DMS 273 (cell line): ENCODE results near the gene DLEC1.

Experiments
- DNase-seq: peaks from one replicate; lab custom pipeline; 2025; ENCODE audit not compliant: unreplicated experiment; lab: John Stamatoyannopoulos, UW

Gene DLEC1

DNA sequence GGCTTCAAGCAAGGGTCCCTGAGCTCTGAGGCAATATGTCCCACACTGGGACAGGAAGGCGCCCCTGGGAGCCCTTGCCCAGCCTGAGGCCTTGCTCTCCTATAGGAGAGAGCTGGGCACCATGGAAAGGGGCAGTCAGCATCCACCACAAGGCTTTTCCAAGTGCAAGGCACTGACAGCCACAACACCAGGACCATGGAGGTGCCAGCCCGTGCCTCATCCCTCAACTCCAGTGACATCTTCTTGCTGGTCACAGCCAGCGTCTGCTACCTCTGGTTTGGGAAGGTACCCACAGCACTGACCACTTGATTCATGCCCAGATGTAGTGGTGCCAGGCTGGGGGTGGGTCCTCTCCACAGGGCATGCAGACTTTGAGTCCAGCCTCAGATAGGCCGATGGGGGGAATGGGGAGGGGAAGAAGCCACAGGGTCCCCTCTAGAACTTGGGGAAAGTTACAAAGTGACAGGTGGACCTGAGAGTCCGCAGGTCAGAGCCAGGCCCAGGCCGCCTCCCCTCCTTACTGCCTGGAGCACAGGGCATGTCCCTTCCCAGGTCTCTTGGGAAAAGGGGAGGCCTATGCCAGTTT lies 36.6 kb upstream of the DLEC1 start:
- DNase-seq, result no peak

DNA sequence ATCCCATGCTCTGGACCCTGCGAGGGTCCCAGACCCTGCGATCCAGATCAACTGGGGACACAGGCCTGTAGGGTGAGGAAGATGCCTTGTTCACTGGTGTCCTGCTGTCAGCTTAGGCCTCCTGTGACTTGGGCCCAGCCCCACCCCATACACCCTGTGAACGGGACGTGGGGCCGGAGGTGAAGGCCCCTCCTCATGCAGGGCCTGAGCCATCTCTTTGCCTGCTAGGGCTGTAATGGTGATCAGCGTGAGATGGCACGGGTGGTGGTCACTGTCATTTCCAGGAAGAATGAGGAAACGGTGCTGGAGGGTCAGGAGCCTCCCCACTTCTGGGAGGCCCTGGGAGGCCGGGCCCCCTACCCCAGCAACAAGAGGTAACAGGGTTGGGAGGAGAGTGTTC lies 36.1 kb upstream of the DLEC1 start:
- no peak for DNase-seq

DNA sequence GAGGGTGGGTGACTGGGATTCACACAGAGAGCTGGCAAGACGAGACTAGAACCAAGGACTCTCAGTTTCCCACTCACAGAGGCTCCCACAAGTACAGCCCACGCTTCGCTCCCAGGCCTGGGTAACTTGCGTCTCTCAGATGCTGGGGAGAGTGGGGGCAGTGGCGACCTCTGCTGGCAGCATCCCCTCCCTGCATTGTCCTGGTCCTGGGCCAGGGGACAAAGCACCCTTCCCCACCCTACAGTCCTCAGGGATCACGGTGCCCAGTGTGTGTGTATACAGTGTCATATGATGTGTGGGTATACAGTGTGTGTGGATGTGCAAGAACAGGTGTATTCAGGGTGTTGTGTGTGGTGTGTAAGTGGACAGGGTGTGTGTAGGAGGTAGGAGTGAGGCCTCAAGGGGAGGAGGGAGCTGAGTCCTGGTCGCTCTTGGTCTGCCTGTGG lies 35.6 kb upstream of the DLEC1 start:
- peak; percentile 69 for DNase-seq

DNA sequence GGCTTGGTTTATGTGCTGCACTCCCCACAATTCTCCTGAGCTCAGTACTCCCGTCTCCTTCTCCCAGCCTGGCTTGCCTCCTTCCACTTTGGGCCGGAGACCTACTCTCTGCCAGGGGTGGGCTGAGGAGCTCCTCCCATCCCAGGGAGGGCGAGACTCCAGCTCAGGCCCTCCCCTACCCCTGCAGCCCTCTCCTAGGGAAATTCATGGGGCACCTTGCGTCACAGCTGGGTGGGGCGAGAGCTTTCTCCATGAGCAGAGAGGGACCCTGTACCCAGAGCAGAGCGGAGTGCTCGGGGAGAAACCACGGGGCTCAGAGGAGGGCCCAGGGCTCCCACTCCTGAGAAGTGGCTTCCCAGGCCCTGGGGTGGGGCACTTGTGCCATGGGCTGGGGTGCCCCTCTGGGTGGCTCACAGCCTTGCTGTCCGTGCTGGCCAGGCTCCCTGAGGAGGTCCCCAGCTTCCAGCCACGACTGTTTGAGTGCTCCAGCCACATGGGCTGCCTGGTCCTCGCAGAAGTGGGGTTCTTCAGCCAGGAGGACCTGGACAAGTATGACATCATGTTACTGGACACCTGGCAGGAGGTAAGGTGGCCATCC lies 35.1 kb upstream of the DLEC1 start:
- DNase-seq, result no peak

DNA sequence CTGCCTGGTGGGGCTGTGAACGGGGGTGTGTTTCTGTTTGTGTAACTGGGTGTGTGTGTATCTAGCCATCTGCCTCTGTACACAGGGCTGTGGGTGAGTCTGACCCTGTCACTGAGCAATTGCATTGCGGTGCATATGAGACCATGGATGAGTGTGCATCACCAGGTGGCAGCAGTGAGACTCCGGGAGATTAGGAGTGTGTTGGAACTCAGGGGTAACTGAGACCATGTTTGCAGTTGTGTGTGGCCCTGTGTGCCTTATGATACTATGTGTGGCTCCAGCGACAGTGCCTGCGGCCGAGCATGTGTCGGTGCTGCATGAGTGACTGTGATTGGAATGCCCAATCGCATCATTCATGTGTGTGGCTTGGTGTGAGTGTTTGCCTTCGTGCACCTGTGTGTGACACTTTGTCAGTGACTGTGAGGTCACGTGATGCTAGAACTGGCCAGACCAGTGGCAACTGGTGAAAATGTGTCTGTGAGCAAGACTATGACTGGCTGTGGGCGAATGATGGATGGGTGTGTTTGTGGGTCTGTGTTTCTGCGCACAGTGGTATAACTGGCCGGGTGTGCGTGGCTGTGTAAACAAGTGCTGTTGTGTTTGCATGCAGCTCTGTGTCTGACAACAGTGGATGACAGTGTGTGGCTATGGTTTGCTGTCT lies 34.5 kb upstream of the DLEC1 start:
- peak; percentile 85 for DNase-seq

DNA sequence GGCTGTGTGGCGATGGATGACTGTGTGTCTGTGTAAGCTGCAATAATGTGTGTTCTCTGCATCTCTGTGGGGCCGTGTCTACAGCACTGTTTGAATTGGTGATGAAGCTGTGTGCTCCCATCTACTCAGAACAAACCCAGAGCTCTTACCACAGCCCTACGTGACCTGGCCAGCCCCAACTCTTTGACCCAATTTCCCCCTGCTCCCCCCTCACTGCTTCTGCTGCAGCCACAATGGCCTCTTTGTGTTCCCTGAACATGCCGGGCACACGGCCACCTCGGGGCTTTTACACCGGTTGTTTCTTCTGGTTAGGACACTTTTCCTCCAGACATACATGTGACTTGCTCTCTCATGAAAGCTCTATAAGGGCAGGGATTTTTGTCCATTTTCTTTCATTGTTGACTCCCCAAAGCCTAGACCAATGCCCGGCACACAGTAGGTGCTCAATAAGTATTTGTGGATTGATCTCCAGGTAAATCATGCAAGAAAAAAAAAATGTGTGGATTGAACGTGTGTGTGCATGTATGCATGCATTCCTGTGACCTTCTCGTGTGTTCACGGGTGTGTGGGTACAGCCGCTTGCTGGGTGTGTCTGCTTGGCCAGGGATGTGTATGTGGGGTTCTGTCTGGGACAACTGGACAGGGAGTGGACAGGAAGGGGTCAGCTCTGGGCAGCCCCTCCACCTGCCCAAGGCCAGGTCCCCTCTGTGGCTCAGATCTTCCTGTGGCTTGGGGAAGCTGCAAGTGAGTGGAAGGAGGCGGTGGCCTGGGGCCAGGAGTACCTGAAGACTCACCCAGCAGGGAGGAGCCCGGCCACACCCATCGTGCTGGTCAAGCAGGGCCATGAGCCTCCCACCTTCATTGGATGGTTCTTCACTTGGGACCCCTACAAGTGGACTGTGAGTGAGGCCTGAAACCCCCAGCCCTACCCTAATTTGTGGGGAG lies 33.7 kb upstream of the DLEC1 start:
- DNase-seq, result no peak

DNA sequence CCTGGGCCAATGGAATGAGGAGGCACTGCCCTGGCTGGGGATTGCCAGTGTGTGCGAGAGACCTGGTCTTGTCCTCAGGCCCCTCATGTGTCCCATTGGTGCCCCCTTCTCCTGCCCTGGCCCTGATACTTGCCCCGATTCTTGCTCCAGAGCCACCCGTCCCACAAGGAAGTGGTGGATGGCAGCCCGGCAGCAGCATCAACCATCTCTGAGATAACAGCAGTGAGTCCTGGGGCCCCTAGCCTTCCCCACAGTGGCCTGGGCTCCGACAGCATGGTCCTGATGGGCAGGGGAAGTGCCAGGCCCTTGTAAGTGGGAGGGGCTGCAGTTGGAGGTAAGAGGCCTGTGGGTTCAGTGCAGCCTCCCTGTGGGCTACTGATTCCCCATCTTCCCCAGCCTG lies 33.0 kb upstream of the DLEC1 start:
- no peak for DNase-seq

DNA sequence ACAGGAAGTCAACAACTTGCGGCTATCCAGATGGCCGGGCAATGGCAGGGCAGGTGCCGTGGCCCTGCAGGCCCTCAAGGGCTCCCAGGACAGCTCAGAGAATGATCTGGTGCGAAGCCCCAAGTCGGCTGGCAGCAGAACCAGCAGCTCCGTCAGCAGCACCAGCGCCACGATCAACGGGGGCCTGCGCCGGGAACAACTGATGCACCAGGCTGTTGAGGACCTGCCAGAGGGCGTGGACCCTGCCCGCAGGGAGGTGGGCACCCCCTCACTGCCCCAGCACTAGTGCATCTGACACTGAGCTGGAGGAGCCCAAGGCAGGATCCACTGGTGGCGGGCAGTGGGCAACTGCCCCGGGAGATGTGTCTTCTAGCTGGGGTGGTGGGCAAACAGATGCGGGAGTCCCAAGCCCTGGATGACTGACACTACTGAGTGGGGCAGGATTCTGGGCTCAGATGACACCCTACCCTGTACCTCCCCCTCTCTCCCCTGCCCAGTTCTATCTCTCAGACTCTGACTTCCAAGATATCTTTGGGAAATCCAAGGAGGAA lies 32.5 kb upstream of the DLEC1 start:
- no peak for DNase-seq

DNA sequence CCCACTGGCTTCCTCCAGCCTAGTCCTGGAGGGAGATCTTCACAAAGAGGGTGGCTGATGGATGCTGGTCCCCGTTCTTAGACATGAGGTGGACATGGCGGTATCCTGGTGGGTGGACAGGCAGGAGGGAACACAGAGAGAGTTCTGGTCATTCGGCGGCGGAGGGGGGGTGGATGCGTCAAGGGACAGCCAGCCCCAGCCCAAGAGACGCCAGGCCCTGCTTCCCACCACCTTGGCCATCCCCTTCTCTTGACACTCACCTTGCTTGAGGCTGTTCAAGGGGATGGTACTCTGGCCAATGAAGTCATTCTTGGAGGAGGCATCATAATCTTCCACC lies 31.3 kb upstream of the DLEC1 start:
- no peak for DNase-seq

DNA sequence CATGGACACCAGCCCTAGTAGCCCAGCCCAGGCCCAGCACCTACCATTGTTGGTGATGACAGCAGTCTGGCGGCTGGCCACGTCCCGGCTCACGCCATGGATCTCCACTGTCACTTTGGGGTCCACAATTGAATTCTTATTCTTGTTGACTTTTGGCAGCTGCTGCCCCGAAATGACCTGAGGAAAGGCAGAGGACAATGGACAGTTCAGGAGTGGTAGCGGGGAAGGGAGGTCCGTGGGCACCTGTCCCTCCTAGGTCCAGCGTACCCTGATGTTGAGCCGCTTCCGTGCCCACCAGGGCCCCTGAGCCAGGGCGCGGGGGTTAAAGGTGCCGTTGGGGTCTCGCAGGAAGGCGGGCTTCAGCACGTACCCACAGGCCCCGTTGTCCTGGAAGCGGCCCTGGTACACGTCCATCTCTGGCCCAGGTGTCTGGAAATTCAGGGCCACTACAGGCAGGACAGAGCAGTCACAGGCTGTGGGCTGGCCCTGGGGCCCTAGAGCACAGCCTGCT lies 30.8 kb upstream of the DLEC1 start:
- DNase-seq, result no peak

DNA sequence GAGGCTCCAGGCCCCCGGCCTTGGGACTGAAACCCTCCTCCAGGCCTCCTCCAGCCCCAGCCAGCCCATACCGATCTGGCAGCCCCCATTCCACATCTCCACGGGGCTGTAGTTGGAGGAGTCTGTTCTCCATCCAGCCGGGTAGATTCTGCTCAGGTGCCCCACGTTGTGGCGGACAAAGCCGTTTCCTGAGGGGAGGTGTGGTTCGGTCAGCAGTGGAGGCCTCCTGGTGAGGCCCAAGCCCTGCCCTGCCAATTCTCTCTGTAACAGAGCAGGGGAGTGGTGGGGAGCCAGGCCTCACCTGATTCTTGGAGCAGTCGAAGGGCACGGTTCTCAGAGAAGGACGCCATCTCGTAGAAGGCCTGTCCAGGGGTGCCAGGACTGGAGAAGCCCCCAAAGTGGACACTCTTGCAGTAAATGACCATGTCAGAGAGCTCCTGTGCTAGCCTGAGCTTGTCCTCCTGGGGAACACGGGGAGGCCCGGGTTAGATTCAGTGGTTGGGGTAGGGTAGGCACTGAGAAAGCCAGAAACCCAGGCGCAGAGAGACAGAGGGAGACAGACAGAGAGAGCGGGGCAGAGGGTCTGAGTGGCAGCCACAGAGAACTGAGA lies 29.9 kb upstream of the DLEC1 start:
- no peak for DNase-seq

DNA sequence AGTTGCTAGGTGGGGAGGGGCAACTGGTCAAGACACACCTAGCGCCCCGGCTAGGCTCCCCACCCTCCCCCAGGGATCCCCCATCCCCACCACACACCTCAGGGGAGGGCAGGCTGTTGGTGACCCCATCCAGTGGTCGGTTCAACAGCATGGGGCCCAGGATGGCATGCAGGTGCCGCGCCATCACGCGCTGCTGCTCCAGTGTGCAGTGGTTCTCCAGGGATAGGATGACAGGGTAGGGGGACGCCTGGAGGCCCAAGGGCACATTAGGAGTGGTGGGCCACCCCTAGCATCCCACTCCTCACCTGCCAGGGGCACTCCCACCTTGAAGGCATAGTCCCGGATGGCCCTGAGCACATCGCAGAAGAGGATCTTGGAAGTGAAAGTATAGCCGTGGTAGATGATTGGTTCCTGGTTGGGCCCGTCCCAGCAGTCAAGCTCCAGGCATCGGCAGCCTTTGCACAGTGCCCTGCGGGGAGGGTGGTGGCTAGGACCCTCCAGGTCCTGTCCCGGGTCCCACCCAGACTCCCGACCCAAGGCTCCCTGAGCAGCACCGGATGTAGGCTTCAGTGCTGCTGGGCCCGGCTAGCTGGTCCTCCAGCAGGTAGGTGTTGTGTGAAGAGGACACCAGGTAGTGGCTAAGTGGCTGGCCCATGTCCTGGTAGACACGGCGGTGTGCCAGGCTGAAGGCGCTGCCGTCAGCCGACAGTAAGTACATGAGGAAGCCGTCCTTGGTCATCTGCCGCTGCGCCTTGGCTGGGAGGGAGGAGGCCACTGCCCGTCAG lies 29.0 kb upstream of the DLEC1 start:
- no peak for DNase-seq

DNA sequence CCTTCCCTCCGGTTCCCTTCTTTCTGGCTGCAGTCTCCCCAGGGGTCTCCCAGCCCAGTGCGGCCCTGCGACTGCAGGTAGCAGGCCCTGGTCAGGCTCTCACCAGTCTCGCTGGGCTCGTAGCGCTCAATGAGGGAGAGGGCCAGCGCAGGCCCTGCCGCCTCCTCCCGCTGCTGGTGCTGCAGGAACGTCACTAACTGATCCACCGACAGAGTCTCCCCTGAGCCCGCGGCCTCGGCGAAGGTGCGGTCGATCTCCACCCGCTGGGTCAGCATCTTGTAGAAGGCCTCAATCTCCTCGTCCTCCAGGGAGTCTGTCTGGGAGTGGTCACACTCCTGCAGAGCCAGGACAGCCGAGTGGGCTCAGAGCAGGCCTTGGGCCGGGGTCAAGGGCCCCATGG lies 27.9 kb upstream of the DLEC1 start:
- DNase-seq, result no peak

DNA sequence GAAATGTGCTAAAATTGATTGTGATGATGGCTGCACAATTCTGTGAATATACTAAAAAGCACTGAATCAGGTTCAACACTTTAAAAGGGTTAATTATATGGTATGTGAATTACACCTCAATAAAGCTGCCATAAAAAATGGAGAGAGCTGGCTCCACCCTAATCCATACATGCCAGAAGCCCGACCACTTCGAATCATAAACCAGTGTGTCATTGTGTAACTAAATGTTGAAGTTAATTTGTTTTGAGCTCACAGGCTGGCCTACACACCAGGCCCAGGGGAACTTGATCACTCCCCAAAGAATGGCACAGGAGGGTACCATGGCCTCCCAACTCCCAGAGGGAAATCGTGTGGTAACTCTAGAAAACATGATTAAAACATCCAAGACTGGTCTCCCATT lies 23.5 kb upstream of the DLEC1 start:
- DNase-seq, result no peak

DNA sequence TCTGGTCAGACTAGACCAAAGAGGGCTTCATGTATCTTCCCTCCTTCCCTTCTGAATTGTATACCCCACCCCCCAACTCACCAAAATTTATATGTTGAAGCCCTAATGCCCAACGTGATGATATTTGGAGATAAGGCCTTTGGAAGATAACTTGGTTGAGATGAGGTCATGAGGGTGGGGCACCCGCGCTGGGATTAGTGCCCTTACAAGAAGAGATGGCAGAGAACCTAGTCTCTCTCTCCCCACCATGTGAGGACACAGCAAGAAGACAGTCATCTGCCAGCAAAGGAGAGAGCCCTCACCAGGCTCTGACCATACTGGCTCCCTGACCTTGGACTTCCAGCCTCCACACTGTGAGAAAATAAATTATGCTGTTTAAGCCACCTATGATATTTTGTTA lies 23.0 kb upstream of the DLEC1 start:
- DNase-seq, result no peak

DNA sequence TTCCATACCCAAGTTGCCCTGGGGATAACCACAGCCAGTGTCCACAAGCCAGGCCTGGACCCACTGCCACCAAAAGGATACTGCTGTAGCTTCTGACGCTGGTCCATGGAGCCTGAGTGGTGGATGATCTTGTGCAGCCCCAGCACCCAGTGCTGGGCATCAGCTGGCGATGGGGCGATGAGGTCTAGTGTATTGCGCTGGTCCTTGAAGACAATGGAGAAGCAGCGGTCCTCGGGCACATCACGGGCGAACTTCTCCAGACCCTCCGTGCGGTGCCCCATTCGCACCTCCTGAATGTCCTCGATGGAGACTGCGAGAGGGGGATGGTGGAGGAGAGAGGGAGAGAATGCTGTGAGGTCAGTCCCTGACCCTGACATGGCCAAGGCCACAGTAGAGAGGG lies 22.6 kb upstream of the DLEC1 start:
- no peak for DNase-seq

DNA sequence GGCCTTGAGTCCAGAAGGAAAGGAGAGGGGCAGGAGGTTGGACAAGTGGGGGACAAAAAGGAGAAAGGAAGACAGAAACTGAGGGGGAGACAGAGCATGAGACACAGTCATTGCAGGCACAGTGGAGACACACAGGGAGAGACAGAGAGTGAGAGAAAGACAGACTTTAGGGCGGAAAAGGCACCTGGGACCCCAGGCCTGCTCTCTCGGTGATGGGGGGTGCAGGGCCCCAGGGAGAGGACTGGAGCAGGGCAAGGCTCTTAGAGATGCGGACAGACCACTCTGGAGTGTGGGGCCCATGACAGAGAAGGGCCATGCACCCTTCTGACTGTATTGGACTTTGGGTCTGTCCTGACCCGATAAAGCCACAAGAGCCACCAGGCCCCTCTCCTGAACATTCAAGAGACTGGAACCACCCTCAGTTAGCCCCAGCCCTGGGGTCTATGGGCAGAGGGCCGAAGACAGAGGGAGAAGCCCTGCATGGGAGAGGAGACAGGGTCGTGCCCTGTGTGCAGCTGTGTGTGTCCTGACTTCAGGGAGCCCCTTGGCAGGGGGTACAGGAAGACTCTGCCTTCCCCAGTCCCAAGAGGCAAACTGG lies 22.1 kb upstream of the DLEC1 start:
- no peak for DNase-seq

DNA sequence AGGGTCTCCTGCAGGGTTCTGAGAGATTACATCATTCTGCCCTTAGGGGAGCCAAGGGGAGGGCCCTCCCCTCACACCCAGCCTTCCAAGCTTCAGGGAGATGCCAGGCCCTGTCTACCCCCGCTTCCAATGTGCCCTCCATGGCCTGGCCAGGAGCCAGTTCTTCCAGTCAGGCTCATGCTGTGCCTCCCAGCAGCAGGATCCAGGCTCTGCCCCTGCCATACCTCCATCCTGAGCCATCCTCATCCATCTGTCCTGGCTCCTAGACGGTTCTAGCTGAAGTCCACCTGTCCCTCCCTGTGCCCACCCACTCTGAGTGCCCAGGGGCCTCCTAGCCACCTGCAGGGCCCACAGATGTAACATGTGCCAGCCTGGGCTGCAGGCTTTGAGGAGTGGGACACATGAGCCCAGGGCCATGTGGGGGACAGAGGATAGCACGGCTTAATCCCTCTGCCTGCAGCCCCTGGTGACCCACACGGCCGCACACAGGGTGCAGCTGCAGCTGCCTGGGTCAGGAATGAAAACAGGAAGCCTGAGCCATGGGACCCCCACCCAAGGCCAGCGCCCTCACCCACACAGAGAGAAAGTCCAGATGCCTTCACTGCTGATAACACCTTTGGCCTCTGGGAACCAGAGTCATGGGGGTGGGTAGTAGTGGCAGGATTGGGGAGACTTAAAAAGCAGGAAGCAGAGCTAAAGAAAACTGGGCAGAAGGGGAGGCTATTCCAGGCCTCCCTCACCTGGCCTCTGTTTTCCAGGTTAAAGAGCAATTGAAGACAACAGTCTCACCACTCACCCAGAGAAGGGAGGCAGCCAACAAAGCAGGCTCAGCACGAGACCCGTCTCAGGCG lies 21.3 kb upstream of the DLEC1 start:
- peak; percentile 55 for DNase-seq
